AG10803 (cell line): Measurements from ENCODE around the gene AGPAT3.

Experiments
- DNase-seq: peaks from one replicate; pipeline ENCODE4 v3.0.0; 2010; ENCODE audit warnings: low read depth
- H3K4me3 ChIP-seq: 2 replicates; pipeline ENCODE4 v1.5.1; 2011; ENCODE audit warnings: mild to moderate bottlenecking, low read length, control low read depth
- CTCF ChIP-seq: conservative IDR thresholded peaks from 2 replicates; pipeline ENCODE4 v1.5.1; 2011; ENCODE audit warnings: mild to moderate bottlenecking, low read length, control low read depth, inconsistent platforms

AGPAT3 gene

GRCh38 chr21:43944757-43945156, 79.7 kb downstream of the AGPAT3 start:
- TF ChIP-seq CTCF = no peak
- no peak for DNase-seq

GRCh38 chr21:43948740-43949498, 83.9 kb downstream of the AGPAT3 start:
- H3K4me3 ChIP-seq = no peak overlapping the region
- DNase-seq = no peak
- no peak for TF ChIP-seq CTCF

More at GRCh38 chr21:43944757-43945156, 79.7 kb downstream of the AGPAT3 start:
- no peak overlapping the region for H3K4me3 ChIP-seq

- DNase-seq = no peak
- no peak overlapping the region for H3K4me3 ChIP-seq
- TF ChIP-seq CTCF = no peak
Measured at GRCh38 chr21:43949499-43950208, 84.6 kb downstream of the AGPAT3 start.

- TF ChIP-seq CTCF = no peak
- no peak overlapping the region for H3K4me3 ChIP-seq
- DNase-seq = no peak
Measured at GRCh38 chr21:43950481-43950880, 85.5 kb downstream of the AGPAT3 start.

- no peak for DNase-seq
- H3K4me3 ChIP-seq = no peak overlapping the region
- TF ChIP-seq CTCF = no peak
Measured at GRCh38 chr21:43950936-43951335, 85.9 kb downstream of the AGPAT3 start.

- TF ChIP-seq CTCF = no peak
- no peak for DNase-seq
- no peak overlapping the region for H3K4me3 ChIP-seq
Measured at GRCh38 chr21:43951911-43952703, 87.1 kb downstream of the AGPAT3 start.
